B cell (primary cell): ENCODE measurements around the gene ZNF575. TPM values are rescaled to one million over a fixed set of nuclear protein-coding genes. Genes with fewer than 3 reads are reported as not detected.

Experiments
- ATAC-seq: fragments of 200-7000 bp; cut with Tn5 transposase; one replicate; pipeline ENCODE4 v1.10.0; 2021; ENCODE audit warnings: low read depth, mild to moderate bottlenecking, moderate number of reproducible peaks, moderate library complexity
- CTCF ChIA-PET: fragments of 350-600 bp; sonication (Branson Sonifier 250); formaldehyde crosslinking; loops from one replicate; lab custom pipeline; 2021; ENCODE audit warnings: antibody characterized with exemption, inconsistent platforms; lab: Charles Lee
- POLR2A ChIA-PET: fragments of 350-600 bp; sonication (Branson Sonifier 250); formaldehyde crosslinking; loops from one replicate; lab custom pipeline; 2021; ENCODE audit warnings: antibody characterized with exemption; lab: Charles Lee
- DNase-seq: peaks from one replicate; pipeline ENCODE4 v3.0.0; 2013
- H2AFZ ChIP-seq: 2 replicates; pipeline ENCODE4 v1.6.1; 2012; ENCODE audit warnings: mild to moderate bottlenecking, low read depth, low read length; ENCODE audit not compliant: insufficient read depth, poor library complexity, severe bottlenecking
- H3K27ac ChIP-seq, 2 donors: 1 replicate in 1 of 2; 2 replicates in 1 of 2; pipeline ENCODE4 v1.5.1; 2012 to 2013; ENCODE audit warnings: low read length in 2 of 2, mild to moderate bottlenecking in 2 of 2, moderate library complexity in 1 of 2
- H3K27me3 ChIP-seq, 4 experiments: fragments of 200-600 bp in 1 of 4; sonication (generic) in 1 of 4; replicated peaks in 1 of 4; 1 replicate in 2 of 4; 2 replicates in 2 of 4; pipeline versions ENCODE4 v1.6.1 to v1.7.0; 2013 to 2016; ENCODE audit warnings: low read length in 3 of 4, mild to moderate bottlenecking in 2 of 4, mixed read lengths in 1 of 4, moderate library complexity in 1 of 4; ENCODE audit not compliant: insufficient read depth in 4 of 4, control insufficient read depth in 3 of 4; ENCODE audit errors: control extremely low read depth in 1 of 4
- H3K36me3 ChIP-seq, 2 experiments: replicated peaks in 1 of 2; 1 replicate in 1 of 2; 2 replicates in 1 of 2; pipeline versions ENCODE4 v1.6.1 to v1.7.1; 2013; ENCODE audit warnings: low read length in 1 of 2; ENCODE audit not compliant: insufficient read depth in 2 of 2, control insufficient read depth in 1 of 2; ENCODE audit errors: control extremely low read depth in 1 of 2, extremely low read depth in 1 of 2
- H3K4me1 ChIP-seq, 2 donors: fragments of 200-600 bp in 1 of 2; sonication (generic) in 1 of 2; 1 replicate in 1 of 2; 2 replicates in 1 of 2; pipeline versions ENCODE4 v1.5.1 to v1.6.1; 2013 to 2017; ENCODE audit warnings: low read length in 2 of 2; ENCODE audit not compliant: control insufficient read depth in 2 of 2, insufficient read depth in 2 of 2
- H3K4me2 ChIP-seq: replicated peaks from 2 replicates; pipeline ENCODE3; 2012; ENCODE audit warnings: mild to moderate bottlenecking, low read depth, low read length; ENCODE audit not compliant: poor library complexity, severe bottlenecking
- H3K4me3 ChIP-seq, 5 experiments: fragments of 200-600 bp in 1 of 5; sonication (generic) in 1 of 5; 1 replicate in 3 of 5; 2 replicates in 2 of 5; pipeline versions ENCODE4 v1.5.1 to v1.7.0; 2011 to 2016; ENCODE audit warnings: low read length in 4 of 5, mild to moderate bottlenecking in 4 of 5, low read depth in 2 of 5, control low read depth in 1 of 5, moderate library complexity in 1 of 5; ENCODE audit not compliant: insufficient read depth in 1 of 5; ENCODE audit errors: control extremely low read depth in 1 of 5, extremely low read depth in 1 of 5
- H3K79me2 ChIP-seq: fragments of 200-600 bp; sonication (generic); one replicate; pipeline ENCODE4 v1.6.0; 2016; ENCODE audit warnings: low read length; ENCODE audit not compliant: control insufficient read depth, insufficient read depth
- H3K9ac ChIP-seq: fragments of 200-600 bp; sonication (generic); 2 replicates; pipeline ENCODE4 v1.6.1; 2017; ENCODE audit warnings: mild to moderate bottlenecking, low read length, moderate library complexity
- H3K9me3 ChIP-seq, 3 donors: one replicate each; pipeline versions ENCODE4 v1.6.1 to v1.7.1; 2013; ENCODE audit warnings: low read length in 2 of 3; ENCODE audit not compliant: control insufficient read depth in 2 of 3, insufficient read depth in 1 of 3; ENCODE audit errors: control extremely low read depth in 1 of 3
- H4K20me1 ChIP-seq: 2 replicates; pipeline ENCODE4 v1.6.0; 2012; ENCODE audit warnings: mild to moderate bottlenecking, low read length; ENCODE audit not compliant: insufficient read depth, control insufficient read depth, poor library complexity, severe bottlenecking
- H3K27ac Mint-ChIP-seq: one replicate; pipeline ENCODE4 v1.8.0; 2021; ENCODE audit warnings: mixed read lengths
- H3K27me3 Mint-ChIP-seq: one replicate; pipeline ENCODE4 v1.8.0; 2021; ENCODE audit warnings: mixed read lengths
- H3K4me1 Mint-ChIP-seq: one replicate; pipeline ENCODE4 v1.8.0; 2021; ENCODE audit warnings: mixed read lengths
- H3K4me3 Mint-ChIP-seq: one replicate; pipeline ENCODE4 v1.8.0; 2021; ENCODE audit warnings: mixed read lengths
- H3K9me3 Mint-ChIP-seq: one replicate; pipeline ENCODE4 v1.8.0; 2022; ENCODE audit warnings: mixed read lengths; ENCODE audit not compliant: insufficient read depth
- CTCF ChIP-seq: fragments of 200-600 bp; IDR thresholded peaks from one replicate; pipeline ENCODE4 v1.8.0; 2022; ENCODE audit warnings: antibody characterized with exemption, mild to moderate bottlenecking
- EZH2 ChIP-seq: IDR thresholded peaks from 2 replicates; pipeline ENCODE4 v1.6.1; 2012; ENCODE audit warnings: borderline replicate concordance, low read depth, mild to moderate bottlenecking, moderate library complexity, low read length; ENCODE audit not compliant: insufficient read depth, poor library complexity, severe bottlenecking
- WGBS: methylation state at CpG from one replicate; pipeline ENCODE4 v1.1.5; 2013; ENCODE audit warnings: missing lambda C conversion rate; ENCODE audit not compliant: insufficient coverage; 5-methylcytosine and 5-hydroxymethylcytosine counted together
- intact Hi-C: fragments of 100-400 bp; cut with micrococcal nuclease; formaldehyde crosslinking; loops from one replicate; pipeline ENCODE4 v1.10.0; 2022
- polyA plus RNA-seq: library from polyadenylated mRNA; depleted of rRNA; stranded (reverse); fragments of >200 nt; gene quantifications from 2 replicates; pipeline ENCODE4 v1.2.3, GENCODE V29; 2012
- total RNA-seq, 2 donors: library from RNA; stranded (reverse); fragments of 120-200 nt in 1 of 2; gene quantifications; 1 replicate in 1 of 2; 2 replicates in 1 of 2; pipeline versions ENCODE4 v1.2.3 to v1.2.4, GENCODE V29; 2013 to 2022

The ZNF575 gene
- total and polyA plus RNA-seq, 2 donors (not counting 1 experiment from before 2014, with no cell fraction given): 2.3 to 4.0 TPM

GRCh38 chr19:43505941-43506340 lies 27.0 kb upstream of the ZNF575 start:
- no peaks in the 10 kb centered on the region for H3K9me3 ChIP-seq
- Mint-ChIP-seq H3K9me3 (no peaks in the 10 kb centered on the region), H3K27ac (peak overlapping the region; percentile 65), H3K4me3 (peak overlapping the region; percentile 60), H3K4me1 (peaks cover 21% of the 10 kb centered on the region), H3K27me3 (no peaks in the 10 kb centered on the region)
- no peaks in the 10 kb centered on the region for H3K27me3 ChIP-seq
- intact Hi-C loops: no loop called here
- no peaks in the 10 kb centered on the region for H3K79me2 ChIP-seq
- WGBS: 92% methylated on average over 4 of the region's 5 CpGs
- no peaks in the 10 kb centered on the region for H4K20me1 ChIP-seq
- no peak for TF ChIP-seq CTCF
- no peak for TF ChIP-seq EZH2
- ChIA-PET CTCF (interaction anchor here (2.6 to 3.6 kb wide), 2 partner anchors 19 to 58 kb away, joined by 13 to 45 read pairs; no protein-coding TSS in a partner anchor), POLR2A (interaction anchor here (1.0 to 2.9 kb wide), 2 partner anchors 7 to 42 kb away, joined by 5 to 13 read pairs; no protein-coding TSS in a partner anchor)
- H3K9ac ChIP-seq: no peak overlapping the region
- ATAC-seq: no peak
- peaks cover 12 to 22% of the 10 kb centered on the region in 2 donors for H3K4me1 ChIP-seq
- no peak overlapping the region for H3K4me2 ChIP-seq
- H3K4me3 ChIP-seq: no peak overlapping the region
- DNase-seq: no peak
- no peak overlapping the region for H2AFZ ChIP-seq
- peaks cover 1 to 2% of the 10 kb centered on the region in 2 experiments for H3K36me3 ChIP-seq
- H3K27ac ChIP-seq: peak overlapping the region in 1 of 2 donors; percentile 9

- no peaks in the 10 kb centered on the region for H4K20me1 ChIP-seq
- no peak overlapping the region for H3K4me2 ChIP-seq
- no peak for DNase-seq
- Mint-ChIP-seq H3K4me3 (no peak overlapping the region), H3K4me1 (peaks cover 19% of the 10 kb centered on the region), H3K9me3 (no peaks in the 10 kb centered on the region), H3K27me3 (no peaks in the 10 kb centered on the region), H3K27ac (no peak overlapping the region)
- H3K9me3 ChIP-seq: no peaks in the 10 kb centered on the region
- no peak overlapping the region for H2AFZ ChIP-seq
- no peak overlapping the region for H3K4me3 ChIP-seq
- ChIA-PET CTCF (interaction anchor here (0.6 to 3.6 kb wide), 3 partner anchors 10 to 59 kb away, joined by 3 to 45 read pairs (median 3); no protein-coding TSS in a partner anchor), POLR2A (no interaction called here)
- H3K9ac ChIP-seq: no peak overlapping the region
- no peak for TF ChIP-seq EZH2
- TF ChIP-seq CTCF: no peak
- whole genome bisulfite sequencing: 90% methylated on average over 2 of the region's 5 CpGs
- ATAC-seq: no peak
- no peaks in the 10 kb centered on the region for H3K79me2 ChIP-seq
- intact Hi-C loops: no loop called here
- H3K27ac ChIP-seq: no peak overlapping the region
- peaks cover 12 to 22% of the 10 kb centered on the region in 2 donors for H3K4me1 ChIP-seq
- H3K36me3 ChIP-seq: peaks cover 1 to 2% of the 10 kb centered on the region in 2 experiments
- H3K27me3 ChIP-seq: no peaks in the 10 kb centered on the region
Observed at GRCh38 chr19:43506629-43507028, 26.4 kb upstream of the ZNF575 start.
